Right renal cortex interstitium (tissue), 3 donors: Measurements from ENCODE around the gene LIMA1. TPM values are rescaled to one million over a fixed set of nuclear protein-coding genes. Genes with fewer than 3 reads are reported as not detected.
"Not testable (repeated sequence)": the region's sequence is repeated elsewhere in the genome, so short reads cannot be mapped to it uniquely, and the experiment has no call there.

Experiments
- DNase-seq, 3 donors: peaks; one replicate each; pipeline ENCODE4 v3.0.0-alpha.2; 2013; ENCODE audit warnings: low read depth in 3 of 3, low spot score in 2 of 3
- polyA plus RNA-seq, 3 donors: library from polyadenylated mRNA; unstranded; fragments of 120-200 nt; gene quantifications; one replicate each; pipeline ENCODE4 v1.2.1, GENCODE V29; 2013; ENCODE audit not compliant: insufficient read length in 3 of 3

The LIMA1 gene
- polyA plus RNA-seq, 3 donors: 90.8 to 98.1 (median 92.2) TPM

DNA sequence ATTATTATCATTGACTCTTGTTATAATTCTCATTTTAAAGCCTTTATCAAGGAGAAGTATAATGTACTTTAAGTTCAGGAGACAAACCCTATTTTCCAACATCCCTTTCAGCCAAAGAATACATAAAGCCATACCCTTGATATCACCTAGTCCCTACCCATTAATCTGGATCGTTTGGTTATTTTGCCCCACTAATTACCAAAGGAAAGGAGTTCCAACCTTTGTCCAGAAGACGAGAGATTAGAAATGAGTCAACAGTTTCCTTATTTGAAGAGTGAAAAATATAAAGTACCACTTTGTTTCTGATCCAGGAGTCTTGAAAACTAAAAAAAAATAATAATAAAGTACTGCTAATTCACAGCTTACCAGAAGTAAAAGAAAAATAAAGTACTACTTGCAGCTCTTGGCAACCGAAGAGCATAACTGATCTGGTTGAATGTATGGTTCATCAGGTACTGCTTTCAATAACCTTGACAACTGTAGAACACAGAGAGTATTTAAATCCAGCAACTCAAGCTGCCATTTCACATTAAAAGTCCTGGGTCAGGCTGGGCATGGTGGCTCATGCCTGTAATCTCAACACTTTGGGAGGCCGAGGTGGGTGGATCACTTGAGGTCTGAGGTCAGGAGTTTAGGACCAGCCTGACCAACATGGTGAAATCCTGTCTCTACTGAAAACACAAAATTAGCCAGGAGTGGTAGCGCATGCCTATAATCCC is 33.7 kb downstream of the LIMA1 start:
- no peak for DNase-seq

DNA sequence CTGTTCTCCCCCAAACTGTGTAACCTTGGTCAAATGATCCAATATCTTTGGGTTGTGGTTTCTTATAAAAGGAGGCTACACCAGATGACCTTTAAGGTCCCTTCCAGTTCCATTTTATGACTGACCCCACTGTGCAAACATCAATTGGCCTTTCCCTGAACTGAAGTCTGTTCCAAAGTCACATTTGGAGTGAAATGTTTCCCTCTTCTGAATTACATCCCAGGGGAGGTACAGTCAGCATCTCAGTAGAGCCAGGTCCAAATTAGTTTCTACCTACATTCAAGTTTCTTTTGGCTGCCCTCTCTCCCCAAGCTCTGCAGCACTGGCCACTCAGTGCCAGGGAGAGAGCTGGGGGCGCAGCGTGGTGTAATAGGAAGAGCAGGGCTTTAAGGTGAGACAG is 34.4 kb downstream of the LIMA1 start:
- no peak for DNase-seq

DNA sequence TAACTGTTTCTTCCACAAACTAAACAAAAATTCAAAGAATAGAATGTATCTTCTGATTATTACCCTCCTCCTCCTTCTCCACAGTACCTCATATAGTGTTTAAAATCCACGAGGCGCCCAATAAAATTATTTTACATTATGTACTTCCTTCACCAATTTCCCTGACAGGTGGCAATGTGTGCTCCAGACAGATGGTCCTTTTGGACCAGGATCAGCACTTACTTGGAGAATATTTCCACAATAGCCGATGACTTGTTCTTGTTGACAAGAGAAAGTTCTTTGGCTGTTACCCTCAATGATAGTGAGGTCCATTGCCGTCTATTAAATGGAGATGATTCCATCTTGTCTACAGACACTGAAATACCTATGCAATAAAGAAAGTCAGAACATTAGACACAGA is 34.9 kb downstream of the LIMA1 start:
- DNase-seq: no peak

DNA sequence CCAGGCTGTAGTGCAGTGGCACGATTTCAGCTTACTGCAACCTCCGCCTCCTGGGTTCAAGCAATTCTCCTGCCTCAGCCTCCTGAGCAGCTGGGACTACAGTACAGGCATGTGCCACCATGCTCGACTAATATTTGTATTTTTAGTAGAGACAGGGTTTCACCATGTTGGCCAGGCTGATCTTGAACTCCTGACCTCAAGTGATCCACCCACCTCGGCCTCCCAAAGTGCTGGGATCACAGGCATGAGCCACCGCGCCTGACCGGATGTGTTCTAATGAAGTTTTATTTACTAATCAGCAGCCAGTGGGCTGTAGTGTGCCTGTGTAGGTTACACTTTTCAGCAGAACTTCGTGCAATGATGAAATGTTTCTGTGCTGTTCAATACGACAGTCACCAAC is 35.7 kb downstream of the LIMA1 start:
- DNase-seq: not testable (repeated sequence)

DNA sequence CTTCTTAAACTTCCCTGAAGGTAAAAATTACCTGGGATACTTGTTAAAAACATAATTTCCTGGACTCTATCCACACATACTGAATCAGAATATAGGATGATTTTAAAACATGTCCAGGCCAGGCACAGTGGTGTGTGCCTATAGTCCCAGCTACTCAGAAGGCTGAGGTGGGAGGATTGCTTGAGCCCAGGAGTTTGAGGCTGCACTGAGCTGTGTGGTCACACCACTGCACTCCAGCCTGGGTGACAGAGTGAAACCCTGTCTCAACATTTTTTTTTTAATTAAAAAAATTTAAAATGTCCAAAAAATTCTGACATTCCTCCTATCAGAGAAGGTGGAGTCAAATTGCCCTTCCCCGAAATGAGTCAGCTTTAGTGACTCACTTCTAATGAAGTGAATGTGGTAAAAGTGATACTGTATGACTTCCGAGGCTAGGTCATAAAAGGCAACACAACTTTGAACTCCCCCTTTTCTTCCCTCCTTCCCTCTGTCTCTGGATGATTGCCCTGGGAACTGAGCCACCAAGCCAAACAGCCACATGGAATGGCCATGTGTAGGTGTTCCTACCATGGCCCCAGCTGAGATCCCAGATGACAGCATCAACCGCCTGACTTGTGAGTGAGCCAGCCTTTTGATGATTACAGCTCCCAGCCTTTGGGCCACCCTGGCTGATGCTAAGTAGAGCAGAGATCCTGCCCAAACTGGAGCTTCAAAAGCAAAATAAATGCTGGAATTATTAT is 36.3 kb downstream of the LIMA1 start:
- DNase-seq: no peak

DNA sequence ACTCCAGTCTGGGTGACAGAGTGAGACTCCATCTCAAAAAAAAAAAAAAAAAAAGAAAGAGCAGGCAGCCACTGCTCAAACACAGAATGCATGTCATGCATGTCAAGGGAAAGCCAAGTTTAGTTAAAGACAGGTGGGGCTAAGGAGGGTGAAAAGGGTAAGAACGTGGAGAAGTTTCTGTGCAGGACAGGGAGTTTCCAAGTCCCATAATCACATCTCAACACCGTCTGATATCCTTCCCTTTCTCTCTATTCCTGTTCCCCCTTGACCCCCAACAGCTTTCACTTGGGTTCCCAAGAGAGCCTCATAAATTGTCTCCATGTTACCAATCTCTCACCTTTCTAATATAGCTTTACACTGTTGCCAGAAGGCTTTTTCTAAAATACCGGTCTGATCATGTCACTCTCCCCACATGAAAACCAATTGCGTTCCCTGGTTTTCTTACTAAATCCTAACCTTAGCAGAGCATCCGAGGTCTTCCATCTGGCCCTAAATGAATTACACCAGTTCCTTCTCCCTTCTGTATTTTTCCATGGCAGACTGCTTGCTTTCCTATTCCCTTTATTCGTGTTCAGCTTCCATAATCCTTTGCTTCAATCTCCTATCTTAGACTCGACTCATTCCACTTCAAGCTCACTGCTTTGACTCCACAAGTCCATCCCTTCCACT is 37.0 kb downstream of the LIMA1 start:
- no peak for DNase-seq

DNA sequence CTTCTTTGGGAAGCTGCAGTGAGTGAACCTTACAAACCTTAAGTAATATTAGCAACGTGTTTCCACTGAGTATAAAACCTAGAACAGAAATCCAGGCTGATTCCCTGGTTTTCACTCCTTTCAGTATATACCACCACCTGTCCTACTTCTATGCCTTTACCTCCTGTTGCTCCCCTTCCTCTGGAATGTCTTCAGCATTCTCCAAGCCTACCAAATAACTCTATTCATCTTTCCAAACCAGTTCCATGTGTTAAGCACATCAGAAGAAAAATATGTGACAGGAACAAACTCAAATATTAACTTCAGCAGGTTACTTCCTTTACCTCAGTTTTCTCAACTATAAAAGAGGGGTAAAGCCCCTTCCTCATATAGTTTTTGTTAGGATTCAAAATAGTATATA is 39.8 kb downstream of the LIMA1 start:
- DNase-seq: no peak

DNA sequence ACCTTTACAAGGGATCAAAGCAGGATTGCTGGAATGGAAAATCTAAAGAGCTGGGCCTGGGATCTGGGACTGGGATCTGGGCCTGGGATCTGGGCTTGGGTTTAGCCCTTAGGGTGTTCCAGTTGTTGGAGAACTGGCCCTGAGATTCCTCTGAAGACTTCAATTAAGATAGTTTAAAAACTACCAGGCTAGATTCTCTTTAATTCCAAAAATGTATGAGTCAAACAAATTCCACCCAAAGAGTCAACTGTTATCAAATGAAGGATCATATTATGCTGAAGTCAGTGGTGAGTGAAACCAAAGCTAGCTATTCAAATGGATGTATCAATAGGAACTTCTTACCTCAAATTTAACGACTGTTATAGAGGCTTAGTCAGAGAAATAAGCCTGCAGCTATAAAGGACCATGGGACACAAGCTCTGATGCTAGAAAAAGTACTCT is 40.5 kb downstream of the LIMA1 start:
- no peak for DNase-seq

DNA sequence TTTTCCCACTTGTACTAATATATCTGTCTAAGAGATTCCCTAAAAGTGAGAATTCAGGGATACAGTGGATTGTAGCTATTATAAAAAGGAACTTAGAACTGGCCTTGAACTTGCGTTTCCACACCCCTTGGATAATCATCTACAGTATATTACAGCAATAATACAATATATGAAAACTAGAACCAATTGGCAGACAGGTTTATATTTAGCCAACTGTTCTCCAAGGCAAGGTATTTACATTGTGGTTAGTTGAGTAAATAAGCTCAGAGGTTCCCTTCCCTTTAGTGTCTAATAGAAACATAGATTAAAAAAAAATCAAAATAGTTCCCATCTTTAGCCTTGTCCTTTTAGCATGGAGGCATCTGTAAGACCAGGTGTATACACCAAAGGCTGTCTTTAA is 42.1 kb downstream of the LIMA1 start:
- no peak for DNase-seq

DNA sequence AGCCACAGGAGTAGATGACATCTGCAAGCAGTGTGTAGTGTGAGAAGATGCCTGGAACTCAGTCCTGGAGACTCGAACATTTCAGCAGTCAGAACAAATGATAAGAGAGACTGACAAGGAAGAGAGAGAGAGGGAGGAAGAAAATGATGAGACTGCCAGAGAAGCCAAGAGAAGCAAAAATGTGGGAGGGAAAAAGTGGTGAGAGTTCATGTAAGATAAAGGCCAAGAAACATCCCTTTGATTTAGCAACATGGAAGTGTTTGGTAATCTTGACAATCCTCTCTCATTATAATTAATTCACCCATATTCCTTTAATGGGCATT is 42.6 kb downstream of the LIMA1 start:
- no peak for DNase-seq

DNA sequence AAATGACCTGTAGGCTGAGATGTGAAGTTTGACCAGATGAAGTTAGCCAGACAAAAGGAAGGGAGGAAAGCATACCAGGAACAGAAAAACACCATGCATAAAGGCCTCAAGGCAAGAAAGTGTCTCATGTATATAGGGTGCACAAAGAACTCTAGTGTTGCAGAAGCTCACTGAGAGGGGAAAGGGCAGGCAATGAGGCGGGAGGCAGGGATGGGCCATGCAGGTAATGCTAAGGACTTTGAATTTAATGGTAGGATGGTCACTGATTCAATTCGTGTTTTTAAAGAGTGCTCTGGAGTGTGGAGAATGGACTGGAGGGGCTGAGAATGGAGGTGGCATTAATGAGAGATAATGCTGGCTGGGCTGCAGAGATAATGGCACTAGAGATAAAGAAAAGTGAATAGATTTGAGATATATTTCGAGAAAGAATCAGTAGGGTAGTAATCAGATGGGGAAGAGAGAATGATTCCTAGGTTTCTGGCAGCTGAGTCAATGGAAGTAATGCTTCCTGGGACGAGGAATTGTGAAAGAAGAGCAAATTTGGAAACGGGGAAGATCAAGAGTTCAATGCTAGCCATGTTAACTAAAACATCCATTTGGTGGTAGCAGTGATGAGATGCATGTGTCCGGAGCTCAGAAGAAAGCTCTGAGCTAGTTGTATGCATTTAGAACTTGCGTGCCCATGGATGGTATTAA is 43.1 kb downstream of the LIMA1 start:
- no peak for DNase-seq

DNA sequence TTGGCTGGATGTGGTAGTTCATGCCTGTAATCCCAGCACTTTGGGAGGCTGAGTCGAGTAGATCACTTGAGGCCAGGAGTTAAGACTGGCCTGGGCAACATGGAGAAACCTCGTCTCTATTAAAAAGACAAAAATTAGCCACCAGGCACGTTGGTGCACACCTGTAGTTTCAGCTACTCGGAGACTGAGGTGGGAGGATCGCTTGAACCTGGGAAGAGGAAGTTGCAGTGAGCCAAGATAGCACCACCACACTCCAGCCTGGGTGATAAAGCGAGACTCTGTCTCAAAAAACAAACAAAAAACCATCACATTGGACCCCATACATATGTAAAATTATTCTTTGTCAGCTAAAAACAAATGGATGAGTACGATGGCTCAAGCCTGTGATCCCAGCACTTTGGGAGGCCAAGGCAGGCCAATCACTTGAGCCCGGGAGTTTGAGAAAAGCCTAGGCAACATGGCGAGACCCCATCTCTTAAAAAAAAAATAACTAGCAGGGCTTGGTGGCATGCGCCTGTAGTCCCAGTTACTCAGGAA is 43.9 kb downstream of the LIMA1 start:
- DNase-seq: no peak

DNA sequence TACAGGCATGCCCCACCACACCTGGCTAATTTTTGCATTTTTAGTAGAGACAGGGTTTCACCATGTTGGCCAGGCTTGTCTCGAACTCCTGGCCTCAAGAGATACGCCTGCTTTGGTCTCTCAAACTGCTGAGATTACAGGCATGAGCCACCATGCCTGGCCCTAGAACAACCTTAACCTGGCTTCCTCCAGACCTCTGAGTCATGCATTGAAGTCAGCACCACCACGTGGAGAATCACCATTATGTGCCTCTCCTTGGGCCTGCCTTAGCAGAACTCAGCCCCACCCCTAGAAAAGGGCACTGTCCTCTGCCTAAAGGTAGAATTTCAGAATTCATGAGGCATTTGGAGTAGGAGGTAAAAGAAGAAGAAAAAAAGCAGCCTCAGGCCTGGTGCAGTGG is 49.0 kb downstream of the LIMA1 start:
- DNase-seq: no peak

DNA sequence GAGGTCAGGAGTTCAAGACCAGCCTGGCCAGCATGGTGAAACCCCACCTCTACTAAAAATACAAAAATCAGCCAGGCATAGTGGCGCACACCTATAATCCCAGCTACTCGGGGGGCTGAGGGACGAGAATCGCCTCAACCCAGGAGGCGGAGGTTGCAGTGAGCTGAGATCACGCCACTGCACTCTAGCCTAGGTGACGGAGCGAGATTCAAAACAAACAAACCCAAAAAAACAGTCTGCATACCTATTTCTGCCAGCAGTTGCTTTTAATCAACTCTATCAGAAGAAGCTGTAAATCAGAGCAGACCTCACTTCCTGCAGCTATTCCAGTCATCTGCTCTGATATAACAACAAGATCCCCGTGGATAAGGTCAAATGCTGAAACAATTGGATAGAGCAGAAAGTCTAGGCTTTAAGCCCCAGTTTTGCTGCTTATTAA is 50.5 kb downstream of the LIMA1 start:
- DNase-seq: no peak

DNA sequence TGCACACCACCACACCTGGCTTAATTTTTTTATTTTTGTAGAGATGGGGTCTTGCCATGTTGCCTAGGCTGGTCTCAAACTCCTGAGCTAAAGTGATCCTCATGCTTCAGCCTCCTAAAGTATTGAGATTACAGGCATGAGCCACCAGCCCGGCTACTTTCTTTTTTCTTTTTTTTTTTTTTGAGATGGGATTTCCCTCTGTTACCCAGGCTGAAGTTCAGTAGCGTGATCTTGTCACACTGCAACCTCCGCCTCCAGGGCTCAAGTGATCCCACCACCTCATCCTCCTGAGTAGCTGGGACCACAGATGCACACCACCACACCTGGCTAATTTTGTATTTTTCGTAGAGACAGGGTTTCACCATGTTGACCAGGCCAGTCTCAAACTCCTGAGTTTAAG is 51.1 kb downstream of the LIMA1 start:
- no peak for DNase-seq

DNA sequence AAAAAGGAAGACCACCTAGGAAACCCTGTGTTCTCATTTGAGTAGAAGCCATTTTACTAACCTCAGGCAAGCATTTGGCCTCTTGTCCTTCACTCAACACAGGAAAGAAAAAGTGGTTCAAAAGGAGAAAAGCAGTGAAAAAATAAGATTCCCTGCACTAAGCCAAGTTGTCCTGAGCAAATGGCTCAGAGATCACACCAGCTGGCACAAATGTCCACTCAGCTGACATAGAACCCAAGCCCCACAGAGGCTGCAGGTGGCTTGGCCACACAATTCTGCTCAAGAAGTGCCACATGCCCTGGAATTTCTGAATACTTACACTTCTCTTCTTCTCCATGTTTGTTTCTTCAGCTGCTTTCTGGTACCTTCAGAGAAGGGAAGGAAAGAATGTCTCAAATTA is 52.0 kb downstream of the LIMA1 start:
- DNase-seq: no peak

DNA sequence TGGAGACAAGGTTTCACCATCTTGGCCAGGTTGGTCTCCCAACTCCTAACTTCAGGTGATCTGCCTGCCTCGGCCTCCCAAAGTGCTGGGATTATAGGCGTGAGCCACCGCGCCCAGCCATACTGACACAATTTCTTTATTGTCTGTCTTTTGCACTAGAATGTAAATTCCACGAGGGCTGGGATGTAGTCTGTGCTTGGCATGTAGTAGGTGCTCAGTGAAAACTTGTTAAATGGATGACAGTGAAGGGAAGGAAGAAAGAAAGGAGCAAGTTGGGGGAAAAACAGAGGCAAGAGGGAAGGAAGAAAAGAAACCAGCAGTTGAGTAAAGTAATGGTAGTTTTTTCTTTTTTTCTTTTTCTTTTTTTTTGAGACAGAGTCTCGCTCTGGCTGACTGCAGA is 53.1 kb downstream of the LIMA1 start:
- no peak for DNase-seq

DNA sequence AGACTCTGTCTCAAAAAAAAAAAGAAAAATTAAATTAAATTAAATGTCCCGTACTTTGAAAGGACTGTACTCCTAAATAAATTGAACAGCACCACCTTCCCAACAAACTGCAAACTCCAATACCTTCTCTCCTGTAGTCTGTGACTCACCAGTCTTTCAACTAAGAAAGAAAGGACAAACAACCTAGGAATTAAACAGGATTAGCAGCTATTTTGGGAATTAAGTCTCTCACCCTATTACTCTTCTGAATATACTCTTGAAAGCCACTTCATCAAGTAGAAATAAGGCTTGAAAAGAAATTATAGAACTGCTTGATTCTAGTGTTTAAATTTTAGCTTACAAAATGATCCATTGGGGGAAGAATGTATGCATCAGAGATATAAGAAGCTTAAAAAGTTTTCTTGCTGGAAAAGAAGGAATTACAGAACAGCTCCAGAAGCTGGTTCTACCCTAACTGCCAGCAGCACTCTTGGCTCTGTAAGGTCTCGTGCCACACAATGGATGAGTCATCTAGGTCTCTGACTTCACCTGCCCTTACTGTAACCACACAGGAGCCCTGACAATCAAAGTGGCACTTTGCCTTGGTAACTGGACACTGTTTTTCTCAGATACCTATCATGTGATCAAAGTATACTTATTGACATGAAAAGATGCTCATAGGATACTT is 59.2 kb downstream of the LIMA1 start:
- DNase-seq: no peak

DNA sequence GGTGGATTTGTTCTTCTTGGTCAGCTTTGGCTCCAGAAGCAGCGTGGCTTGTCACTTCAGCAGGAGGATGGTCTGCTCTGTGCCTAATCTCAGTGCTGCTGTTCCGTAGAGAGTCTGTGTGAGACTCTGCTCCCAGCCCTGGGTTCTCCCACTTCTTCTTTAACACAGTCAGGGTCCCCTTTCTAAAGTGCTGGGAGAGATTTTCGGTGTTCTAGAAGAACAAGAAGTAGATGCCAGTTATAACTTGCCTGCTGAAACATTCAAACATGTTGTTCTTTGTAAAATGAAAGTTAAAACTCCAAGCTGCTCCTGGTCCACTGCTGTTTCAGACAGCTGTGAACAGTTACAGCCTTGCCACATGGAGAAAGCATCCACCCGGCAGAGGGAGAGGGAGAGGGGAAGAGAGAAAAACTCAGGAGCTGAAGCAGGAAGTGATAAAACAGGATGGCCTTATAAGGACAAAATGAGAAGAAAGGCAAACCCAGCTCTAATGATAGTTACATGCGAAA is 61.0 kb downstream of the LIMA1 start:
- DNase-seq: peak in 2 of 3 donors; percentile 78 to 83
